GM12878 (cell line): Measurements from ENCODE around the gene KLK6. TPM values are rescaled to one million over a fixed set of nuclear protein-coding genes. Genes with fewer than 3 reads are reported as not detected.

Source experiments
- ATAC-seq: fragments of 200-7000 bp; cut with Tn5 transposase; 3 replicates; pipeline ENCODE4 v1.9.1; 2020; ENCODE audit warnings: mild to moderate bottlenecking, moderate library complexity
- BruUV-seq: library from RNA; stranded (reverse); fragments of 400-500 nt; replicated peaks from 2 replicates; lab custom pipeline; 2021; lab: Mats Ljungman, UMichigan
- CTCF ChIA-PET: fragments of 300-600 bp; sonication (Branson Sonifier 250); formaldehyde crosslinking; extraction: SDS; loops from one replicate; lab custom pipeline; 2021; ENCODE audit warnings: inconsistent platforms; lab: Yijun Ruan, JAX
- POLR2A ChIA-PET: fragments of 350-600 bp; formaldehyde crosslinking; extraction: SDS; loops from one replicate; lab custom pipeline; 2021; ENCODE audit warnings: inconsistent platforms; lab: Charles Lee
- RAD21 ChIA-PET: fragments of 300-600 bp; sonication (Branson Sonifier 250); formaldehyde crosslinking; loops from one replicate; lab custom pipeline; 2023; ENCODE audit warnings: antibody characterized with exemption; ENCODE audit not compliant: unreplicated experiment; lab: Charles Lee
- SMC1A ChIA-PET: fragments of 300-600 bp; sonication (Branson Sonifier 250); formaldehyde crosslinking; loops from one replicate; lab custom pipeline; 2023; ENCODE audit not compliant: unreplicated experiment, uncharacterized antibody; lab: Charles Lee
- DNase-seq: peaks from one replicate; pipeline ENCODE4 v3.0.0-alpha.2; 2011; ENCODE audit warnings: low read depth, low spot score
- FAIRE-seq: peaks from 3 replicates; lab custom pipeline; 2011; peaks lifted over from hg19 to GRCh38; lab: Jason Lieb, UNC
- H2AFZ ChIP-seq: 2 replicates; pipeline ENCODE4 v1.6.0; 2011; ENCODE audit warnings: low read depth, low read length, control low read depth; ENCODE audit not compliant: control insufficient read depth
- H3K27ac ChIP-seq: 2 replicates; pipeline ENCODE4 v1.5.1; 2011; ENCODE audit warnings: control low read depth; ENCODE audit not compliant: control insufficient read depth, insufficient read depth
- H3K27me3 ChIP-seq, 2 experiments: replicated peaks in 1 of 2; 2 replicates each; pipeline versions ENCODE4 v1.6.0 to v1.6.1; 2011; ENCODE audit warnings: low read length in 1 of 2; ENCODE audit not compliant: control insufficient read depth in 2 of 2, insufficient read depth in 2 of 2
- H3K36me3 ChIP-seq, 2 experiments: 2 replicates each; pipeline ENCODE4 v1.5.1; 2011; ENCODE audit warnings: low read length in 1 of 2; ENCODE audit not compliant: control insufficient read depth in 2 of 2, insufficient read depth in 2 of 2
- H3K4me1 ChIP-seq: 2 replicates; pipeline ENCODE4 v1.6.1; 2011; ENCODE audit warnings: mild to moderate bottlenecking, low read length, moderate library complexity, mixed read lengths; ENCODE audit not compliant: control insufficient read depth, insufficient read depth
- H3K4me2 ChIP-seq: 2 replicates; pipeline ENCODE4 v1.6.0; 2011; ENCODE audit warnings: control low read depth; ENCODE audit not compliant: control insufficient read depth, insufficient read depth
- H3K4me3 ChIP-seq: fragments of 200-600 bp; sonication (generic); 2 replicates; pipeline ENCODE4 v1.5.1; 2016
- H3K79me2 ChIP-seq: 2 replicates; pipeline ENCODE4 v1.6.0; 2011; ENCODE audit warnings: low read length; ENCODE audit not compliant: control insufficient read depth, insufficient read depth
- H3K9ac ChIP-seq: 2 replicates; pipeline ENCODE4 v1.8.0; 2011; ENCODE audit warnings: low read length, control low read depth, mixed read lengths; ENCODE audit not compliant: control insufficient read depth, insufficient read depth
- H3K9me3 ChIP-seq: replicated peaks from 3 replicates; pipeline ENCODE4 v1.5.1; 2011; ENCODE audit warnings: mild to moderate bottlenecking, low read length; ENCODE audit not compliant: control insufficient read depth, insufficient read depth
- H4K20me1 ChIP-seq: 2 replicates; pipeline ENCODE4 v1.6.0; 2011; ENCODE audit not compliant: control insufficient read depth, insufficient read depth
- CBFB ChIP-seq: IDR thresholded peaks from 2 replicates; pipeline ENCODE4 v1.6.1; 2016; ENCODE audit warnings: antibody characterized with exemption, low read depth
- DPF2 ChIP-seq: fragments of 450-650 bp; IDR thresholded peaks from 2 replicates; pipeline ENCODE4 v1.6.1; 2017; ENCODE audit warnings: mild to moderate bottlenecking
- E2F8 ChIP-seq: fragments of 450-650 bp; IDR thresholded peaks from 2 replicates; pipeline ENCODE4 v1.6.1; 2018; ENCODE audit warnings: mild to moderate bottlenecking, low read depth, moderate library complexity; ENCODE audit not compliant: partially characterized antibody
- EGR1 ChIP-seq, 2 experiments: IDR thresholded peaks; 1 replicate in 1 of 2; 2 replicates in 1 of 2; pipeline ENCODE4 v1.6.1; 2011 to 2012; ENCODE audit warnings: low read depth in 2 of 2, low read length in 2 of 2, borderline replicate concordance in 1 of 2, mild to moderate bottlenecking in 1 of 2, moderate library complexity in 1 of 2
- FOXM1 ChIP-seq: IDR thresholded peaks from 2 replicates; pipeline ENCODE4 v1.6.1; 2012; ENCODE audit warnings: low read depth, mild to moderate bottlenecking, inconsistent platforms, low read length, moderate library complexity
- KDM1A ChIP-seq: fragments of 200-600 bp; sonication (generic); IDR thresholded peaks from 2 replicates; pipeline ENCODE4 v1.6.1; 2016; ENCODE audit warnings: borderline replicate concordance
- PAX5 ChIP-seq: IDR thresholded peaks from 2 replicates; pipeline ENCODE4 v1.6.1; 2011; ENCODE audit warnings: low read depth, low read length, borderline replicate concordance
- PML ChIP-seq: IDR thresholded peaks from 2 replicates; pipeline ENCODE4 v1.6.1; 2012; ENCODE audit warnings: low read length, inconsistent platforms
- PRDM15 ChIP-seq: fragments of 450-650 bp; formaldehyde crosslinking; IDR thresholded peaks from 2 replicates; pipeline ENCODE4 v1.4.0; 2020; ENCODE audit warnings: mild to moderate bottlenecking, moderate library complexity
- RAD21 ChIP-seq: IDR thresholded peaks from 2 replicates; pipeline ENCODE4 v1.6.1; 2011; ENCODE audit warnings: mild to moderate bottlenecking, low read depth, low read length, moderate library complexity; ENCODE audit not compliant: insufficient read depth
- SMARCA5 ChIP-seq: fragments of 450-650 bp; IDR thresholded peaks from 2 replicates; pipeline ENCODE4 v1.6.1; 2017; ENCODE audit warnings: mild to moderate bottlenecking
- SREBF2 ChIP-seq: IDR thresholded peaks from 2 replicates; pipeline ENCODE4 v1.6.1; 2012; ENCODE audit warnings: mild to moderate bottlenecking, low read length
- YBX1 ChIP-seq: fragments of 450-650 bp; IDR thresholded peaks from 2 replicates; pipeline ENCODE4 v1.6.1; 2016; ENCODE audit warnings: antibody characterized with exemption
- YY1 ChIP-seq: IDR thresholded peaks from 2 replicates; pipeline ENCODE4 v1.6.1; 2011; ENCODE audit warnings: low read depth, mild to moderate bottlenecking, low read length
- WGBS: methylation state at CpG from one replicate; pipeline ENCODE4 v1.1.6; 2016; ENCODE audit warnings: low lambda C conversion rate; ENCODE audit not compliant: insufficient replicate concordance, insufficient coverage; ENCODE audit errors: missing lambda C conversion rate; 5-methylcytosine and 5-hydroxymethylcytosine counted together
- in situ Hi-C: fragments of 300-500 bp; cut with MboI; formaldehyde crosslinking; loops from 9 replicates; pipeline ENCODE4 v1.14.3; 2018; ENCODE audit warnings: mixed read lengths
- intact Hi-C: fragments of 100-400 bp; cut with micrococcal nuclease; formaldehyde crosslinking; loops from one replicate; pipeline ENCODE4 v1.14.2; 2022; ENCODE audit not compliant: unreplicated experiment
- polyA plus RNA-seq, 11 experiments: library from polyadenylated mRNA; depleted of rRNA in 4 of 11; unstranded in 6 of 11; stranded (reverse) in 5 of 11; fragments of >200 nt; fragmentation: Nextera tagmentation in 4 of 11; fragmentation: Illumina TruSeq in 1 of 11; extraction: Ambion mirVana in 4 of 11; extraction: Trizol in 1 of 11; gene quantifications; 1 replicate in 1 of 11; 2 replicates in 10 of 11; pipeline versions ENCODE4 v1.2.1 to v1.2.3, GENCODE V29; 2011 to 2016; ENCODE audit warnings: inconsistent platforms in 2 of 11, missing spikeins in 2 of 11, low read depth in 1 of 11
- total RNA-seq, 4 experiments: library from RNA; depleted of rRNA in 3 of 4; stranded (reverse); fragments of >200 nt in 3 of 4; fragmentation: Illumina TruSeq in 1 of 4; extraction: Trizol in 1 of 4; gene quantifications; 2 replicates each; pipeline versions ENCODE4 v1.2.1 to v1.2.3, GENCODE V29; 2013 to 2021

Gene KLK6
- total and polyA plus RNA-seq, 10 of the 15 experiments (the other 5 are each of a cell fraction or from before 2014, with no cell fraction given), result not detected

- no peak overlapping the region for H3K27ac ChIP-seq
- no peaks in the 10 kb centered on the region for H3K4me1 ChIP-seq
- H3K4me3 ChIP-seq, result no peak overlapping the region
- ChIA-PET POLR2A (no interaction called here), SMC1A (no interaction called here), CTCF (no interaction called here), RAD21 (no interaction called here)
- BruUV-seq, result no TSS peak
- H4K20me1 ChIP-seq, result no peaks in the 10 kb centered on the region
- TF ChIP-seq CBFB, result no peak
- no peaks in the 10 kb centered on the region for H3K9me3 ChIP-seq
- in situ Hi-C loops, result loop anchor here (10.0 kb wide), 1 partner anchor 164 kb away; no protein-coding TSS in a partner anchor
- ATAC-seq (no peak), FAIRE-seq (no peak), DNase-seq (no peak)
- H3K27me3 ChIP-seq, result no peaks in the 10 kb centered on the region
- H3K9ac ChIP-seq, result no peak overlapping the region
- intact Hi-C loops, result loop anchor here (5.0 kb wide), 1 partner anchor 161 kb away; no protein-coding TSS in a partner anchor
- H3K4me2 ChIP-seq, result no peak overlapping the region
- H2AFZ ChIP-seq, result no peak overlapping the region
- no peaks in the 10 kb centered on the region for H3K79me2 ChIP-seq
- H3K36me3 ChIP-seq, result no peaks in the 10 kb centered on the region
These were observed 38.4 kb downstream of the KLK6 start for GRCh38 chr19:50931023-50931422.

- SMC1A ChIA-PET, result no interaction called here
- in situ Hi-C loops, result loop anchor here (10.0 kb wide), 1 partner anchor 394 kb away; no protein-coding TSS in a partner anchor
- TF ChIP-seq EGR1 (IDR thresholded peaks at IDR 0.05; ENCODE audit: borderline replicate concordance in 1 of 2, low read depth in 2 of 2, low read length in 2 of 2), result no peak
- TF ChIP-seq PAX5, result no peak
- no peak for TF ChIP-seq E2F8
- TF ChIP-seq YY1, result no peak
- TF ChIP-seq SMARCA5, result no peak
- no peak for TF ChIP-seq DPF2
- no peak for TF ChIP-seq FOXM1
- TF ChIP-seq SREBF2, result no peak
- TF ChIP-seq PML, result no peak
- no peak for TF ChIP-seq PRDM15
- no peak for TF ChIP-seq RAD21
- no peak for TF ChIP-seq KDM1A
- no peak for TF ChIP-seq YBX1
These were observed 40.6 kb downstream of the KLK6 start for GRCh38 chr19:50928831-50929230.

More at GRCh38 chr19:50928831-50929230, 40.6 kb downstream of the KLK6 start:
- no TSS peak for BruUV-seq
- H3K4me2 ChIP-seq, result no peak overlapping the region
- no peaks in the 10 kb centered on the region for H3K27me3 ChIP-seq
- H3K9ac ChIP-seq, result no peak overlapping the region
- no peaks in the 10 kb centered on the region for H3K79me2 ChIP-seq
- no peak overlapping the region for H3K4me3 ChIP-seq
- intact Hi-C loops, result no loop called here
- H3K36me3 ChIP-seq, result no peaks in the 10 kb centered on the region
- no peaks in the 10 kb centered on the region for H3K4me1 ChIP-seq
- DNase-seq (no peak), ATAC-seq (no peak; the same call in 2 of the 3 replicates), FAIRE-seq (no peak)
- CTCF ChIA-PET, result no interaction called here
- POLR2A ChIA-PET, result no interaction called here
- no peaks in the 10 kb centered on the region for H4K20me1 ChIP-seq
- no peak overlapping the region for H2AFZ ChIP-seq
- 18% methylated on average over 5 of the region's 5 CpGs for WGBS
- RAD21 ChIA-PET, result no interaction called here
- H3K9me3 ChIP-seq, result no peaks in the 10 kb centered on the region
- H3K27ac ChIP-seq, result no peak overlapping the region
